ENCODE results near the gene BEND4.

GRCh38 chr4:42112846-42113245 is 39.6 kb downstream of the BEND4 start:
- TF ChIP-seq CTCF (IDR thresholded peaks at IDR 0.05; ENCODE audit: insufficient read depth, low read depth, low read length) (no peak), EZH2 (IDR thresholded peaks at IDR 0.05; ENCODE audit: insufficient read depth, low read length) (no peak)
